Esophagus muscularis mucosa (tissue), 3 donors: ENCODE data around the gene MYH14.

Source experiments
- POLR2A ChIP-seq: fragments of 450-650 bp; IDR thresholded peaks from one replicate; pipeline ENCODE4 v1.6.1; 2017; ENCODE audit warnings: antibody characterized with exemption, moderate library complexity, mild to moderate bottlenecking, low read depth
- POLR2AphosphoS5 ChIP-seq, 2 donors: sonication (generic); formaldehyde crosslinking; IDR thresholded peaks; one replicate each; pipeline ENCODE4 v1.6.1; 2017; ENCODE audit warnings: antibody characterized with exemption in 2 of 2
- TF ChIP-seq, protein P1 (sequence below), 3 experiments: fragments of 200-600 bp in 2 of 3; fragments of 450-650 bp in 1 of 3; sonication (generic) in 2 of 3; IDR thresholded peaks; one replicate each; pipeline ENCODE4 v1.5.1; 2017 to 2019; ENCODE audit warnings: antibody characterized with exemption in 3 of 3, mild to moderate bottlenecking in 2 of 3, moderate library complexity in 1 of 3

- no peak for TF ChIP-seq POLR2AphosphoS5 (IDR thresholded peaks at IDR 0.05)
- no peak for TF ChIP-seq POLR2A
- TF ChIP-seq, protein P1, sequence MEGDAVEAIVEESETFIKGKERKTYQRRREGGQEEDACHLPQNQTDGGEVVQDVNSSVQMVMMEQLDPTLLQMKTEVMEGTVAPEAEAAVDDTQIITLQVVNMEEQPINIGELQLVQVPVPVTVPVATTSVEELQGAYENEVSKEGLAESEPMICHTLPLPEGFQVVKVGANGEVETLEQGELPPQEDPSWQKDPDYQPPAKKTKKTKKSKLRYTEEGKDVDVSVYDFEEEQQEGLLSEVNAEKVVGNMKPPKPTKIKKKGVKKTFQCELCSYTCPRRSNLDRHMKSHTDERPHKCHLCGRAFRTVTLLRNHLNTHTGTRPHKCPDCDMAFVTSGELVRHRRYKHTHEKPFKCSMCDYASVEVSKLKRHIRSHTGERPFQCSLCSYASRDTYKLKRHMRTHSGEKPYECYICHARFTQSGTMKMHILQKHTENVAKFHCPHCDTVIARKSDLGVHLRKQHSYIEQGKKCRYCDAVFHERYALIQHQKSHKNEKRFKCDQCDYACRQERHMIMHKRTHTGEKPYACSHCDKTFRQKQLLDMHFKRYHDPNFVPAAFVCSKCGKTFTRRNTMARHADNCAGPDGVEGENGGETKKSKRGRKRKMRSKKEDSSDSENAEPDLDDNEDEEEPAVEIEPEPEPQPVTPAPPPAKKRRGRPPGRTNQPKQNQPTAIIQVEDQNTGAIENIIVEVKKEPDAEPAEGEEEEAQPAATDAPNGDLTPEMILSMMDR (IDR thresholded peaks at IDR 0.05): no peak
These were observed 30.7 kb upstream of the MYH14 start for GRCh38 chr19:50172726-50173125.
